GM18520 (cell line): ENCODE results near the gene PLEKHH2.
"Not testable (repeated sequence)": the region's sequence is repeated elsewhere in the genome, so short reads cannot be mapped to it uniquely, and the experiment has no call there.

Experiments used
- ATAC-seq: cut with Tn5 transposase; IDR thresholded peaks from one replicate; pipeline ENCODE4 v1.9.1; 2021; ENCODE audit not compliant: unreplicated experiment

PLEKHH2 gene

DNA sequence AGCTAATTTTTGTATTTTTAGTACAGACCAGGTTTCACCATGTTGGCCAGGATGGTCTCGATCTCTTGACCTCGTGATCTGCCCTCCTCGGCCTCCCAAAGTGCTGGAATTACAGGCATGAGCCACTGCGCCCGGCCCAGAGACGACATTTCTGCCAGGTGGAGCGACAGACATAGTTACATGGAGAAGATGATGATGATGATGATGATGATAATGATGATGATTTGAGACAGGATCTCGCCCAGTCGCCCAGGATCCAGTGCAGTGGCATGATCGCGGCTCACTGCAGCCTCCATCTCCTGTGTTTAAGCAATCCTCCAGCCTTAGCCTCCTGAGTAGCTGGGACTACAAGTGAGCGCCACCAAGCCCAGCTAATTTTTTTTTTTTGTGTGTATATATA lies 907 bp upstream of the PLEKHH2 start:
- ATAC-seq = not testable (repeated sequence)

DNA sequence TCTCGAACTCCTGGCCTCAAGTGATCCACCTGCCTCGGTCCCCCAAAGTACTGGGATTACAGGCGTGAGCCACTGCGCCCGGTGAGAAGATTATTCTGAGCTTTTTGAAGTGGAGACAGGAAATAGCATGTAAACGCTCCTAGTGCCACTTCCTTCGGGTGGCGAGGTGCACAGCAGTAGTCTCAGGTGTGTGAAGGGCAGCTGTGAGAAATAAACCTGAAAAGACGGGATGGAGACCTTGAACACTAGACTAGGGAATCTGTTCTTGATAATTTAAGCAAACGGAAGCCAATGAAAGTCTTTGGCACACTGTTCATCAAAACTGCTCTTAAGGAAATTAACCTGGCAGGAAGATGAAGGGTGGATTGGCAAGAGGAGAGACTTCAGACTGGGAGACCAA lies 439 bp upstream of the PLEKHH2 start:
- ATAC-seq = no peak

DNA sequence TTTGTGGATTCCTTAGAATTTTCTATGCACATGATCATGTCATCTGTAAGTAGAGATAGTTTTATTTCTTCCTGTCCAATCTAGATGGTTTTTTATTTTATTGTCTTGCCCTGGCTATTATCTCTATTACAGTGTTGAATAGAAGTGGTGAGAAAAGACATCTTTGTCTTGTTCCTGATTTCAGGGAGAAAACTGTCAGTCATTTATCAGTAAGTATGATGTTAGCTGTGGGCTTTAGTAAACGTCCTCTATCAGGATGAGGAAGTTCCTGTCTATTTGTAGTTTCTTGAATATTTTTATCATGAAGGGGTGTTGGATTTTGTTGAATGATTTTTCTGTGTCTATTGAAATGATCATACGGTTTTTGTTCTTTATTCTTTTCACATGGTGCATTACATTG lies 5.3 kb downstream of the PLEKHH2 start:
- ATAC-seq = no peak

DNA sequence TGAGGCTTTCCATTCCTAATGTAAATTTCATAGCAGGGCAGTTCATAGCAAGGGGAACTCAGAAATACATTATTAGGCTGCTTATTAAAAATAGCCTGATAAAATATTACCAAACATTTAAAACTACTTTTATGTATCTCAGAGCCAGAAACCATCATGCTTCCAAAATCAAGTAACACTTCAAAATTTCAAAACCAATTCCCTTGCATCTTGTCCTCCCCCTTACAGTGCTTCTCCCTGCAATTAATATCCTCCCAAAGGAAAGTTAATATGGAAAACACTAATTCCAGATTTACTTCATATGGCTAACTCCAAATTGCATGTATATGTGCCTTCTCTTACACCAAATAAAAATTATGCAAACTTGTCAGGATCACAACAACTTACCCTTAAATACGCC lies 6.6 kb downstream of the PLEKHH2 start:
- ATAC-seq = no peak

DNA sequence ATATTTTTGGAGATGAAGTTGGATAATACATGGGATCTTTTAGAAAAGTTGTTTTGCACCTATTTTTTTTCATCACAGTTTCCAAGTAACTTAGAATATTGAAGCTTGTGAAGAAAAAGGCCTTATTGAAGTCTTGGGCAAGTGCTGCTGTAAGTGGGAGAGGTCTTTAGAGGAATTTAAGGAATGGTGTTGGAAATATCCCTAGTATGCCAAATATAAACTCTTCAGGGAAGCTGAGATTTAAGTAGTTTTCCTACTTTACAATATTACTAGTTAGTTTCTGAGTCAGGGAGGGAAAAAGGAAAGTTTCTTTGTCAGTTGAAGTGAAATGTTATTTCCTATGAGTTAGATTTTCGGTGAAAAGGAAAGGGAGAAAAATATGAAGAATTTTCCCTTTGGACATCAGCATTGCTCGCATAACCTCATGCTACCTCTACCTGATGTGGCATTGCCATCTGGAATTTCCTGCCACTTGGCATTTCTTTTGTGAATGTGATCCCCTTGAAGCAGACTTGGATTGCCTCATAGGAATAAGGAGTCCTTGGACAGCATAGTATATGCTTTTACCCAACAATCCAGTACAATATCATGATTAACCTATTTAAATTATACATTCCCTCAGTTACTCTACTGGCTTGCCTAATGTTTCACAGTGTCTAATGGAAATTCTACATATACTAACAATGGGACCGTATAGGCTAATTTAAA lies 12.1 kb downstream of the PLEKHH2 start:
- ATAC-seq = no peak

DNA sequence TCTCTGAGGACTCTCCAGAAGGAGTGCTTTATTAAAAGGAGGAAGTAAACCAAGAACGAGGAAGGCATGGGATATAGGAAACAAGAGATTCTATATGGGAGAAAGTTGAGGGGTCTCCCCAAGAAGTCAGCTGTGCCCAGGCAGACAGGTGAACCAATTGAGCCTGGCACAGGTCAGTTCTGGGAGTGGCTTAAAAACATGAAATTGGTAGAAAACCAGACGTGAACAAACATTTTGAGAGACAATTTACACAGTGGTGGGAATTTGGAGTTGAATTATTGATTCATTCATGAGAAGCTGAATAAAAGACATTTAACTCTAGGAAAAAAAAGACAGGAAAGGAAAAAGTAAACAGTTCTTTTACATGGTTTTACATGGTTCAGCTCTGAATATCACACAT lies 16.4 kb downstream of the PLEKHH2 start:
- ATAC-seq = no peak

DNA sequence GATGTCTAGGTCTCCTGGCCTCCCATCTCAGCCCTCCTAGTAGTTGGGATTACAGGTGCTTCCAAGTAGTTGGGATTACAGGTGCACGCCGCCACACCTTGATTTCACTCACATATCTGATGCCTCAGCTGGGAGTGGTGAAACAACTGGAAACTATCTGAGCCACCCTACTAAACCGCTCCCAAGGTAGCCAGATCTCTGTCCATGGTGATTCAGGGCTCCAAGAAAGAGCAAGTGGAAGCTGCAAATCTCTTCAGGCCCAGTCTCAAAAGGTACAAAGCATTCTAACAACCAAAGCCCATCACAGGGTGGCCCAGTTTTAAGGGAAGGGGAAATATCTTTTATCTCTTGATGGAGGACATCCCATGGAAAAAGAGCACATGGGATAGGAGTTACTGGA lies 20.2 kb downstream of the PLEKHH2 start:
- no peak for ATAC-seq

DNA sequence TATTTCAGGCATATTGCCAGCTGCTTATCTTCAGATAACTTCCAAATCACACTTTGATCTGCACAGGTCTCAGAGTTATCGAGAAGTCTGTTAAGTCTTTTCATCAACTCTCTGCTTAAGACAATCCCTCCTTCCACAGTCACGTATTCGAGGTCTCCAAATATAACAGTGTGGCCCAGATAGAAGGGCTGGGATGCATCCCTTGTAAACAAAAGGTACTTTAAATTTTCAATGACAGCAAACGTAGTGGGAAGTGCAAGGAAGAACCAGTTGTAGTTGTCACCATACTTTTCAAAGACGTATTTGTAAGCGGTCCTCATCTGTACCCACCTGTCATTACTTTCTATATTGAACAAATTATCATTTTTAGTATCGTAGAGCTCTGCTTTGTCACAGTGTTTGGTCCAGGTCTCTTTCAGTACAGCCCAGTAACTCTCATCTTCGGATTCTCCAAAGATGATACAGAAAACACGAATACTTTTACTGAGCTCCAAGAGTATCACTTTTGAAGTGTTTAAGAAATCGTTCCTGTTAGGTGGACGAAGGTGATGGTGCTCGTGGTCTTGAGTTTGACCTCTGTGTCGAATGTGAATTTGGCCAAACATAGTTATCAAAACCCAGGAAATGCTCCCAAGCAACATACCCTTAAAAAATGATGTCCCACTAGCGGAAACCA lies 38.7 kb downstream of the PLEKHH2 start:
- ATAC-seq = no peak

DNA sequence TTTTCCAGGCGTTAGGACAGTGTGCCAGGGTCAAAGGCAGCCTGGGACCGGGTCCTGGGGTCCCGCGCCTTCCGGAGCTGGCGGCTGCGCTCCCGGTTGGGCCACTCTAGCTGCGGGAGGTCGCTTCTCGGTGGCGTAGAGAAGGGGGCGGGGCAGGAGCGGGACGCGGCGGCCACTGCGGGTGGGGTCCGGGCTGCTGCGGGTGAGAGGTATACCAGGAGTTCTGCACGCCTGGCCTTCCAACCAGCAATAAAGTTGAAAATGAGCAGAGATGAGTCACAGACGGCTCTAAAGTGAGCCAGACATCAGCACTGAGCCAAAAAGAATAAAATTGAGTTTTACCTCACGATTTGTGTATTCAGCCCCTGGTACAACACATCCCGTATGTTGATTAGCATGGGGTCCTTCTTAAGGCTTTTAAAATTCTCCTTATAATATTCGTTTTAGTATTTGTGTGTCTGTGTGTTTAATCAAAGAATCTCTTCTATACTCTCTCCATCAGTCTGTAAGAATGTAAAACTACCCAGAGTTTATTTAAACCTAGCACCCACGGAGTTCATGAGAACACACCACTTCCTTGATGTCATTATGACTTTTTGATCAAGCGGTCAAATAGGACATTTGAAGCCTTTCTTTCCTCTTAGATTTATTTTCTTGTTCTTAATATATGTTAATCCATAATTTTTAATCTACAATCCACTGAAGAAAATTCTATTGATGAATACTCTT lies 39.4 kb downstream of the PLEKHH2 start, which contains the start of gene C1GALT1C1L:
TSS of gene C1GALT1C1L (minus strand) at position 108 of the 729 bp plus-strand sequence. CDS start at position 1, 107 bp downstream.
- ATAC-seq = no peak

DNA sequence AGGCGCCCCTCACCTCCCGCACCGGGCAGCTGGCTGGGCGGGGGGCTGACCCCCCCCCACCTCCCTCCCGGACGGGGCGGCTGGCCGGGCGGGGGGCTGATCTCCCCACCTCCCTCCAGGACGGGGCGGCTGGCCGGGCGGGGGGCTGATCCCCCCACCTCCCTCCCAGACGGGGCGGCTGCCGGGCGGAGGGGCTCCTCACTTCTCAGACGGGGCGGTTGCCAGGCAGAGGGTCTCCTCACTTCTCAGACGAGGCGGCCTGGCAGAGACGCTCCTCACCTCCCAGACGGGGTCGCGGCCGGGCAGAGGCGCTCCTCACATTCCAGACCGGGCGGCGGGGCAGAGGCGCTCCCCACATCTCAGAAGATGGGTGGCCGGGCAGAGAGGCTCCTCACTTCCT lies 40.7 kb downstream of the PLEKHH2 start:
- not testable (repeated sequence) for ATAC-seq

DNA sequence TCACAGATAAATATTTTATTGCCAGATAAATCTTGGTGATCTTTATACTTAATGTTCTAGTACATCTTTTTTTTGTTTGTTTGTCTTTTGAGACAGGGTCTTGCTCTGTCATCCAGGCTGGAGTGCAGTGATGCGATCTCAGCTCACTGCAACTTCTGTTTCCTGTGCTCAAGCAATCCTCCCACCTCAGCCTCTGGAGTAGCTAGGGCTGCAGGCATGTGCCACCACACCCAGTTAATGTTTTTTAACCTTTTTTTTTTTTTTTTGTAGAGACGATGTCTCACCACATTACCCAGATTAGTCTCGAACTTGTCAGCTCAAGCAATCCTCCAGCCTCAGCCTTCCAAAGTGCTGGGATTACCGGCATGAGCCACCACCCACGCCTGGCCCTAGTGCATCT lies 48.3 kb downstream of the PLEKHH2 start:
- no peak for ATAC-seq

DNA sequence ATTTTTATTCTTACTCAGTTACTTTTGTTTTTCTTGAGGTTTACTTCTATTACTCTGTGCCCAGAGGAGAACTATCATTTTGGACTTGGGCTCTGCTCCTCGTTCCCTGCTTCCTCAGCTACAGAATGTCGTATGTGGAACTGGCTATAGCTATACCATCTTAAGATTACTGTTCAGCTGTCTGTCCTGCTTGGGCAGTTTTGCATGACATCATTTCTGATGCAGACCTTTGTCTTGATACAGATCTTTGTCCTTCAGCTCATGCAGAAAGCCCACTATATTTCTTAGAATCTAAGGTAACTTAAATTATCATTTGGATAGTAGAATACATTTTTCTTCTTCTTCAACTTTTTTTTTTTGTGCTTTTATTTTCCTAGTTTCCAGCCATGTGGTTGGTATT lies 52.9 kb downstream of the PLEKHH2 start:
- no peak for ATAC-seq

DNA sequence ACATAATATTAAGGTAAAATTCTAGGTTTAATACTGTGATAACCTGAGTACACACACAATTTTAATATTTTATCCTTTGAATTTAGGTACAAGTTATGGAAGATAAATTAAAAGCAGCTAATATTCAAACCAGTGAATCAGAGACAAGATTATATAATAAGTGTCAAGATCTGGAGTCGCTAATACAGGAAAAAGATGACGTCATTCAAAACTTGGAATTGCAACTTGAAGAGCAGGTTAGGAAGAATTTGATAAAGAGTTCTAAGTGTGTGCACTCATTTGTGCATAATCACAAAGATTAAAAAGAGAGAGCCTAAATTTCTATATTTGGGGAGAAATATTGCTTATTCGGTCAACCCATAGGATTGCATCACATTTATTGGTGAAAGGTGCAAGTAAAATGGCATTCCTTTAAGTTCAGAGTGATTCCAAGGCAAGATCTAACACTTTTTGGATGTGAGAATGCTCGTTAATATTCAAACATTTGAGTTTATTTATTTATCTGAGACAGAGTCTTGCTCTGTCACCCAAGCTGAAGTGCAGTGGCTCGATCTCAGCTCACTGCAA lies 55.5 kb downstream of the PLEKHH2 start:
- ATAC-seq = no peak

DNA sequence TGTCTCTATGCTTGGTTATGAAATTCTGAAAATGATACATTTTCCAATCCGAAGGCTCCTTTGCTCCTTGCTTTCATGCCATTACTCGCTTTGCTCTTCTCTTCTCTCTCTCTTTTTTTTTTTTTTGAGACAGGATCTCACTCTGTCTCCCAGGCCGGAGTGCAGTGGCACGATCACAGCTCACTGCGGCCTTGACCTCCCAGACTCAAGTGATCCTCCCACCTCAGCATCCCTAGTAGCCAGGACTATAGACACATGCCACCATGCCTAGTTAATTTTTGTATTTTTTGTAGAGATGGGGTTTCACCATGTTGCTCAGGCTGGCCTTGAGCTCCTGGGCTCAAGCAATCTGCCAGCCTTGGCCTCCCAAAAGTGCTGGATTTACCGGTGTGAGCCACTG lies 61.1 kb downstream of the PLEKHH2 start:
- not testable (repeated sequence) for ATAC-seq

DNA sequence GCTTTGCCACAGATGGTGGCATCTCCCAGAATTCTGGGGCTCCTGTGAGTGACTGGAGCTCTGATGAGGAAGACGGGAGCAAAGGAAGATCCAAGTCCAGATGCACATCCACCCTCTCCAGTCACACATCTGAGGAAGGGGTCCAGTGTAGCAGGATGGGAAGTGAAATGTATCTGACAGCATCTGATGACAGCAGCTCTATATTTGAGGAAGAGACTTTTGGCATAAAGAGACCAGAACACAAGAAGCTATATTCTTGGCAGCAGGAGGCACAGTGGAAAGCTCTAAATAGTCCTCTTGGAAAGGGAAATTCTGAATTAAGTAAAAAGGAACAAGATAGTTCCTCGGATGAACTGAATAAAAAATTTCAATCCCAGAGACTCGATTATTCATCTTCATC lies 62.7 kb downstream of the PLEKHH2 start:
- no peak for ATAC-seq

DNA sequence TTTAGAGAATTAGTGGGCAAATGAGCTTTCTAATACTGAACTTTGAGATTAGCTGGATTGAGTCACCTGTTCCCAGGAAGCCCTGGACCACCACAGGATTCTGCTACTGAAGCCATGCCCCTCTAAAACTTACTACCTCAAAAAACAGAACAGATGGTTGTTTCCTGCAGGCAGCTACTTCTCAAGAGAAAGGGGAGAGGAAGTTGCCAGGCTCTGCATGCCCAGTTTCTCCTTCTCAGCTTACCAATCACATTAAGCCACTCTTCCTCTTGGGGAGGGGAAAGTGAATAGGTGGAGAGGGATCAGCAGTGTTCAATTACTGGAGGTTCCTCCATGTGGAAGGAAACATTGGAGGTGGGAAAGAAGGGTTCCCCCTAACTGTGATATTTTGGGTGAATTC lies 64.1 kb downstream of the PLEKHH2 start:
- no peak for ATAC-seq

DNA sequence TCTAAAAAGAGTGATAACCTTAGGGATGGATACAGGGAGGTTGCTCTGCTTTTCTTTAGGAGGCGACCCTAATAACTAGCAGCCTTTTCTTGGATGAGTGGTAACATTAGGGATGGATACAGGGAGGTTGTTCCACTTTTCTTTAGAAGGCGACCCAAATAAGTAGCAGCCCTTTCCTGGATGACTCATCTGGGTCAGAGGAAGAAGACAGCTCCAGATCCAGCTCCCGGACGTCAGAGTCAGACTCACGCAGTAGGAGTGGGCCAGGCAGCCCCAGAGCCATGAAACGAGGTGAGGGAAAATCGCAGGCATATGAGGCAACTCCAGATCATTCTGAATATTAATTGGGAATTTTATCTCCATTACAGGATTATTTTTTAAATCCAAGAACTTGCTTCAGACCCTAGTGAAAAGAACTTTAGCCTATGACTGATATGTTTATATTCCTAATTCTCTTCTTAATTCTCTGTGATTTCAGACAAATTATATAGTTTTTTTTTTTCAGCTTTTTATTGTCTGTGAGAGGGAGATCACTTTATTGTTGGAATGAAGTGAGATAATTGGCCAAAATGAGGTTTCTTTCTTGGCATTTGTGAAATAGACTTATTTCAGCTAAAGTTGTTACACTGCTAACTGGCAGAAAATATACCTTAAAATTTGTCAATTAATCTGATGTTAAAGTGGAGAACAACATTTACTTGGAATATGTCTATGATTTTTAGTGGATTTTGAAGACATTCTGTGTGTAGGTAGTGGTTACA lies 70.4 kb downstream of the PLEKHH2 start:
- ATAC-seq = no peak

DNA sequence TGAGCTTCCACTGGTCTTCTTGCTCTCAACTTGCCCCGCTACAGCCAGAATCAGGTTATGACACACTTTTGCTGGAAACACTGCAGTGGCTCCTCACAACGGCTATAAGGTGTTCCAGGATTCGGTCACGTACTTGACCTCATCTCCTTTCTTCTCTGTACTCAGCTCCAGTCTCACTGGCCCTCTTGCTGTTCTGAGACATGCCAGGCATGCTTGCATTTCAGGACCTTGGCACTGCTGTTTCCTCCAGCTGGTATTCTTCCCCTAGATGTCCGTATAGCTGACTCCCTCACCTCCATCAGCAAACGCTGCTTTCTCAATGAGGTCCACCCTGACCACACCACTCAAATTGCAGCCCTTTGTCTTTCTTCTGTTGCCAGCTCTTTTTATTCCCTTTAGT lies 71.1 kb downstream of the PLEKHH2 start:
- no peak for ATAC-seq

DNA sequence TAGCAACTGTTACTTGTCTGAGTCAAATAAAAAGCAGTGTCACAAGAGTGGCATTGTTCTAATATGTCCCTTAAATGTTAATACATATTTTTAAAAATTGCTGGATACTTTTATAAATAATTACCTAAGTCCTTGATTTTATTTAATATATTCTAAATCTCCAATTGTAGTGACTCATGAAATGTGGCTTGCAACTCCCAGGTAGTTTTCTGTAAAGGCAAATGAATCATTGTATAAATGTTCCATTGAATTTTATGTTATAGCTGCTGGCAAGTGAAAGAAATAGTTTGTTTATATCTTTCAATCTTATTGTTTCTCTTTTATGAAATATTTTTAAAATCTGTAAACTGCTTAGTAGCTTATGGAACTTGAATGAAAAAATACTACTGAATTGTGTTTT lies 71.8 kb downstream of the PLEKHH2 start:
- no peak for ATAC-seq

DNA sequence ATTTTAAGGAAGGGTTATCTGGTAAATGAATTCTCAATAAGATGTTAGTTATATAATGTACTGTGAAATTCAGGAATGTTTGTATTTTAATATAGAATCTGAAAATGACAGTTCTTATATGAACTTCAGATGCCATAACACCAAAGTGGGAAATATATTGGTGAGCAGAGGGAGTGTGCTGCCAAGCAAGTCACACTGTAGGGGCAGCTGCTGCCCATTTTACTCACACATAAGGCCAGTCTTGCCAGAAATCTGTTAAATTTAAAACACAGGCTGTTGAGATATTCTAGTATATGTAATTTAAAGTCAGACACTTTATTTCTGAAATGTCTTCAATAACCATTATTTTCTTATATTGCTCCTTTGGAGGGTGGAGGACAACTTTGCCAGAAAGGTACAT lies 73.8 kb downstream of the PLEKHH2 start:
- ATAC-seq = no peak

DNA sequence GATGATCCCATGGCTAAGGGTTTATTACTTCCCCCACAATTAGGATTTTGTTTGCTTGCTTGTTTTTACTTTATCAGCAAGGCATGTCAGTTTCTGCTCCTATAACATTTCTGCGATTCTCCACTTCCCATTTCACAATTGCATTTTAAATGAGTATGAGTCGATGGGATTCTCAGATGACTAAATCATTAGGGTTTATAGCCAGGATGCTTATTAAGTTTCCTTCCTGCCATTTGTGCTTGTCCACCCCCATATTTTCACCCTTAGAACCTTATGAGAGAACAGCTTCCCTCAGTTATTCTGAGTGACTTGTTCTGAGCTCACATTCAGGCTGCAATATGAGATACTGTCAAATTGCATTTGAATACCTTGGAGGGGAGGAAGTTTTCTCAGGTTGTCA lies 77.1 kb downstream of the PLEKHH2 start:
- ATAC-seq = no peak
